ENCODE results near the gene PMEPA1.

DNA sequence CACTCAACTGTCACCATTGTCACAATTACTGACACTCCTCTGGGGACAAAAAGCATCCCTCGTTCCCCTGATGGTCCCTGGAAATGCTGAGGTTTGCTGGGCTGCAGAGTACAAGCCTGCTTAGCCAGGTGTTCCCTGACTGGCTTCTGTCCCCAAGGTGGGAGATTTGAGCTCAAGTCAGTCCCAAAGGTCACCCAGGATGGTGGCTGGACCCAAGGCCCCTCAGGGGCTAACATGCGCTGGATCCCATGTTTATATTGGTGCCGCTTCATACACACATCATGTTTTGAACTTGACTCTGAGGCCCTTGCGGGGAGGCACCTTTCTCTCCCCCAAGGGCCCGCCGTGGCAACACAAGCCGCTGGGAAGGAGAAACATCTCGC is 44.2 kb downstream of the PMEPA1 start:
- TF ChIP-seq YY1 (IDR thresholded peaks at IDR 0.05; ENCODE audit: insufficient read depth, insufficient read length): no peak
- TF ChIP-seq ZNF274 (IDR thresholded peaks at IDR 0.05; ENCODE audit: low read depth, low read length): no peak

All from NT2/D1 (cell line).